ENCODE measurements around the gene NPAS3.

Gene NPAS3

GRCh38 chr14:33560718-33561431 lies 622.2 kb downstream of the NPAS3 start:
- no peak for DNase-seq (ENCODE audit: low read depth)
- H3K4me3 ChIP-seq (ENCODE audit: control insufficient read depth, low read depth, low read length): no peak overlapping the region
- no peak for TF ChIP-seq CTCF (conservative IDR thresholded peaks at IDR 0.05; ENCODE audit: control insufficient read depth, insufficient read depth, low read depth, low read length)

GRCh38 chr14:33561488-33562175 lies 623.0 kb downstream of the NPAS3 start:
- no peak for DNase-seq (ENCODE audit: low read depth)
- H3K4me3 ChIP-seq (ENCODE audit: control insufficient read depth, low read depth, low read length): no peak overlapping the region
- no peak for TF ChIP-seq CTCF (conservative IDR thresholded peaks at IDR 0.05; ENCODE audit: control insufficient read depth, insufficient read depth, low read depth, low read length)

- no peak overlapping the region for H3K4me3 ChIP-seq (ENCODE audit: control insufficient read depth, low read depth, low read length)
- TF ChIP-seq CTCF (conservative IDR thresholded peaks at IDR 0.05; ENCODE audit: control insufficient read depth, insufficient read depth, low read depth, low read length): no peak
- no peak for DNase-seq (ENCODE audit: low read depth)
Observed at GRCh38 chr14:33563191-33563900, 624.7 kb downstream of the NPAS3 start.

- H3K4me3 ChIP-seq (ENCODE audit: control insufficient read depth, low read depth, low read length): no peak overlapping the region
- TF ChIP-seq CTCF (conservative IDR thresholded peaks at IDR 0.05; ENCODE audit: control insufficient read depth, insufficient read depth, low read depth, low read length): no peak
- DNase-seq (ENCODE audit: low read depth): no peak
Observed at GRCh38 chr14:33563901-33564197, 625.2 kb downstream of the NPAS3 start.

GRCh38 chr14:33564774-33565630 lies 626.3 kb downstream of the NPAS3 start:
- peak; percentile 41 for DNase-seq (ENCODE audit: low read depth)
- no peak for TF ChIP-seq CTCF (conservative IDR thresholded peaks at IDR 0.05; ENCODE audit: control insufficient read depth, insufficient read depth, low read depth, low read length)
- H3K4me3 ChIP-seq (ENCODE audit: control insufficient read depth, low read depth, low read length): no peak overlapping the region

- TF ChIP-seq CTCF (conservative IDR thresholded peaks at IDR 0.05; ENCODE audit: control insufficient read depth, insufficient read depth, low read depth, low read length): no peak
- no peak for DNase-seq (ENCODE audit: low read depth)
- H3K4me3 ChIP-seq (ENCODE audit: control insufficient read depth, low read depth, low read length): no peak overlapping the region
Observed at GRCh38 chr14:33566082-33566481, 627.4 kb downstream of the NPAS3 start.

Measured in fibroblast of mammary gland (primary cell).